Smooth muscle cell of the pulmonary artery (primary cell): ENCODE measurements around the gene NDUFAF3. TPM values are rescaled to one million over a fixed set of nuclear protein-coding genes. Genes with fewer than 3 reads are reported as not detected.

Experiments
- total RNA-seq: library from RNA; depleted of rRNA; stranded (reverse); fragments of >200 nt; gene quantifications from 2 replicates; pipeline ENCODE4 v1.2.3, GENCODE V29; 2014

The NDUFAF3 gene, protein sequence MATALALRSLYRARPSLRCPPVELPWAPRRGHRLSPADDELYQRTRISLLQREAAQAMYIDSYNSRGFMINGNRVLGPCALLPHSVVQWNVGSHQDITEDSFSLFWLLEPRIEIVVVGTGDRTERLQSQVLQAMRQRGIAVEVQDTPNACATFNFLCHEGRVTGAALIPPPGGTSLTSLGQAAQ
- total RNA-seq, result 86.3 and 95.6 TPM in 2 replicates

DNA sequence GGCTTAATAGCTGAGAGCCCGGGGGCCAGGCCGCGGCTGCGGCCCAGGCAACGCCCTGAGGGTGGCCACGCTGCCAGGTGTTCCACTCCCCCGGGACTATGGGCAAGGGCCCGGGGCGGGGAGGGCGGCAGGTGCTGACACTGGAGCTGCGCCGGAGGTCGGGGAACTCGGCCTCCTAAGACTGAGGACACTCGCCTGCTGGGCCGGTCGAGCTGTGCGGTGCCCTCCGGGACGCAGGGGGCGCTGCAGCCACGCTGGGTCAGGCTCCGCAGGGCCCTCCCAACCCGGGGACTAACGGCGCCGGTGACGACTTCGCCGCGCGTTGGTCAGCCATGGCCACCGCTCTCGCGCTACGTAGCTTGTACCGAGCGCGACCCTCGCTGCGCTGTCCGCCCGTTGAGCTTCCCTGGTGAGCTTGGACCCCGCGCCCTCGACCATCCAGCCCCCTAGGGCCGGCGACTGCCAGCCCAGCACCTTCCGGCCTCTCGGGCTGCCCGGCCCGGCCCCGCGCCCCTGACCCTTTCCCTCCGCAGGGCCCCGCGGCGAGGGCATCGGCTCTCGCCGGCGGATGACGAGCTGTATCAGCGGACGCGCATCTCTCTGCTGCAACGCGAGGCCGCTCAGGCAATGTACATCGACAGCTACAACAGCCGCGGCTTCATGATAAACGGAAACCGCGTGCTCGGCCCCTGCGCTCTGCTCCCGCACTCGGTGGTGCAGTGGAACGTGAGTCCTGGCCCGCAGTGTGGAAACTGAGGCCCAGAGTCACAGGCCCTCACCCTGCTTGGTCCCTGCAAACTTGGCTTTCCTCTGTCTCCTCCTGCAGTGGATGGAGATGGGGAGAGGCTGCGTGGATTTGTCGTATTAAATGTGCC is at the start of gene NDUFAF3:
TSS of gene NDUFAF3 (plus strand) at position 309 of the 875 bp plus-strand sequence. CDS start at position 333, 24 bp downstream.

DNA sequence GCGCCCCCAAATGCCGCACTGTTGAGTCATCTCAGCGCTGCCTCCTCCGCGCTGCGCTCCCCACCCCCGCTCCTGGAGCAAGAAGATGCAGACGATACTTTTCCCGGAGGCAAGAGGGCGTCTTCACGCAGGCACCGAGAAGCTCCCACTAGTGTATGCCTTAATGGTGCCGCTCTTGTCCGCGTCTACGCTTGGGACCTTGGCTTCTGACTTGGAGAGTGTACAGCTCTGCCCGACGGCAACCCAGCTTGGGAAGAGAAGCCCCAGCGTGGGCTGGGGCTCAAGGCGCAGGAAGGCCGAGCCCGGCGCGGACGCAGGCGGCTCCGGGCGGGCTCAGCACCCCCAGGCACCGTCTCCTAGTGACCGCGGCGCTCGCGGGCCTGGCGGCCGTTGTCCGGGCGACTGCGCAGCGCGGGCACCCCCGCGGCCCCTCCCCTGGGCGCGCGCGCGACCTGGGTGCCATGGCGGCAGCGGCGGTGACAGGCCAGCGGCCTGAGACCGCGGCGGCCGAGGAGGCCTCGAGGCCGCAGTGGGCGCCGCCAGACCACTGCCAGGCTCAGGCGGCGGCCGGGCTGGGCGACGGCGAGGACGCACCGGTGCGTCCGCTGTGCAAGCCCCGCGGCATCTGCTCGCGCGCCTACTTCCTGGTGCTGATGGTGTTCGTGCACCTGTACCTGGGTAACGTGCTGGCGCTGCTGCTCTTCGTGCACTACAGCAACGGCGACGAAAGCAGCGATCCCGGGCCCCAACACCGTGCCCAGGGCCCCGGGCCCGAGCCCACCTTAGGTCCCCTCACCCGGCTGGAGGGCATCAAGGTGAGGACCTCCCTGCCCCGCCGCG is 31.9 kb upstream of the NDUFAF3 start, which contains the start of gene P4HTM:
TSS of gene P4HTM (plus strand) at position 446 of the 840 bp plus-strand sequence. CDS start at position 462, 16 bp downstream.

DNA sequence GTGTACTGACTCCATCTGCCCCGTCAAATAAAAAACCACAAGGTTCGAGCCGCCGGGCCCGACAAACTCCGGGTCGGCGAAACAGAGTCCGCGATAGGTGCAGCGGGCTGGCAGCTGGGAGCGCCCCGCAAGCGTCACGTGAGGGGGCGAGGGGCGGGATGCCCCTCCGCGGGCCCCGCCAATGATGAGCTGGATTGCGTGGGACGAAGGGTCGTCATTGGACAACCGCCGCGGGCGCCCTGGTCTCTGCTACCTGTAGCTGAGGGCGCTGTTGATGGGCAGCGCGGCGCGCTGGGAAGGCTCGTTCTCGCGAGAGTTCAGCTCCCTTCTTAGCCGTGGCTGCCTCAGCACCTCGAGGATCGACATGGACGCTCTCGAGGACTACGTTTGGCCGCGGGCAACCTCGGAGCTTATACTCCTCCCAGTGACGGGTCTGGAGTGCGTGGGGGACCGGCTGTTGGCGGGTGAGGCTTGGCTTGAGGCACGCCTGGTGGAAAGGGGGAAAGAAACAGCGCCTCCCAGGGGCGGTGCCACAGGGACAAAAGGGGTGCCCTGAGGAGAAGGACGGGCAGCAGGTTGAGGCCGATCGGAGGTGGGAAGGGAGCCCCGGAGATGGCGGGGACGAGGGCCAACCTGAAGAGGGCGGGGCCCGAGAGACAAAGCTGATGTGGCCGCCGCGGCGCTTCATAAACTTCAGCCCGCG is 14.7 kb upstream of the NDUFAF3 start, which contains the start of gene WDR6:
TSS of gene WDR6 (plus strand) at position 324 of the 703 bp plus-strand sequence. CDS start at position 365, 41 bp downstream.

DNA sequence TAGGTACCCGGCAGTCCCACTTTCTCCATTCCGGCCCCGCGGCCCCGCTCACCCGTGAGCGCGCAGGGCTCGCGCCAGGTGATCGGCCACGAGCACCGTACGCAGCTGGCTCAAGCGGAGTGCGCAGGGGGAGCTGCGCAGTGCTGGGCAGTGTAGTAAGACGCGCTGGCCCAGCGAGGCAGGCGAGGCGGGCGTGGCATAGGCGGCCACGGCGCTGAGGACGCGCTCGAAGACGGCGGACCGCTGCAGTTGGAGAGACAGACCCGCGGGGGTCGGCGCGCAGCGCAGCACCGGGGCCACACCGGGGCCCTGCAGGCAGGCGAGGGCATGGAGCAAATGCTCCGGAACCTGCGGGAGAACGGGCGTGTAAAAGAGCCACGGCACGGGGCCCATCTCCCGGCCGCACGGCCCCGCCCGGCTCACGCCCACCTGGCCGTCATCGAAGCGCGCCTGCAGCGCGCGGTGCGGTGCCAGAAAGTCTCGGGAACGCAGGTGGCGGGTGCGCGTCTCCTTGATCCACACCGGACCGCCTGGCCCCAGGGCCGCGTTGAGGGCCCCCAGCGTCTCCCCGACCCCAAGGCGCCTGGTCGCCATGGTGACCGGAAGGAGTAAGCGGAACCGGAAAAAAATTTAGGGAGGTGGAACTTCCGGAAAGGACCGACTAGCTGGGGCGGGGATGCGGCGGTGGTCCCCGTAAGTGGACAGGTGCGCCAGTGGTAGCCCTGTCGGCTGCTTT is 3.8 kb upstream of the NDUFAF3 start, which contains the start of gene DALRD3:
TSS of gene DALRD3 (minus strand) at position 610 of the 736 bp plus-strand sequence. CDS start at position 594, 16 bp downstream.

DNA sequence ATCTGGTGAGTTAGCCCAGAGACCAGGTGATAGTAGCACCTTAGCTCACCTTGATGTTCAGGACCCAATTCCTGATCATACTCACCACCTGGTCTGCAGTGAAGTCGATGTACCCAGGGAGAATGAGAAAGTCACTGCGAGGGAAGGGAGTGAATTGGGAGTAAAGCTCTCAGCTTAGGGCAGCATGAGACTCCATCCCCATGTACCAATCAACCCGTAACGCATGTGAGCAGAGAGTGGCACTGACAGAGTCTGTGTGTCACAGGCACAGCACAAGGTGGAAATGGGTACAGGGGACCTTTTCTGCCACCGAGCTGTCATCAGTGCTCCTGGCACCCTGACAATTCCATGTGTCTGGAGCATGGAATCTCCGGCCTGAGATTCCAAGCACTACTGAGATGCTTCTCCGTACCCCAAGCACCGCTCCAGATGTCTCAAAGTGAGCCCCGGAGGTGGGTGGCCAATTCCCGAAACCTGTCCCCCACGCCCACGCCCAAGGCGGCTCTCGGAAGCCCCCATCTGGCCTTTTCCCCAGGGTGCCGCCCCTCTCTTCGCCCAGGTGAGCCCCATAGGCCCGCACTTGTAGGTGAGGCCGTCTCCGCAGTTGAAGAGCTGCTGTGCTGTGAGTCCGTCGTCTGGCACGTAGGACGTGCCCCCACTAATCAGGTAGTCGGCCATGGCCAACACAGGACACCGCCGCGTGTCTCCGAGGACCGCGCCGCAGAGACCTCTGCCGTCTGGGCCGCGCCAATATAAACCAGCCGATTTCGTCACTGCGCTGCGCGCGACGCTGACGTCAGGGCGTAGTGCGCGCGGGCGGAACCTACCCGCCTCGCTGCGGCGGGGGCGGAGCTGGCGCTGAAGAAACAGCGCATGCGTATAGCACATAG is 7.0 kb downstream of the NDUFAF3 start, which contains the start of gene IMPDH2:
TSS of gene IMPDH2 (minus strand) at position 726 of the 890 bp plus-strand sequence. CDS start at position 678, 48 bp downstream.

Other genes starting within 250 kb of the NDUFAF3 start
- gene PRKAR2A, start 174.2 kb upstream of the NDUFAF3 start, total RNA-seq, result 35.2 and 36.6 TPM in 2 replicates
- 15.4 and 15.5 TPM in 2 replicates for gene SLC25A20, start 123.2 kb upstream of the NDUFAF3 start, total RNA-seq
- 68.4 and 71.4 TPM in 2 replicates for gene ARIH2, start 103.3 kb upstream of the NDUFAF3 start, total RNA-seq
- 55.4 and 56.2 TPM in 2 replicates for gene P4HTM, start 31.9 kb upstream of the NDUFAF3 start, total RNA-seq
- gene WDR6, start 14.7 kb upstream of the NDUFAF3 start, total RNA-seq, result 86.2 and 121 TPM in 2 replicates
- gene DALRD3, start 3.5 kb upstream of the NDUFAF3 start, total RNA-seq, result 46.7 and 47.7 TPM in 2 replicates
- gene IMPDH2, start 7.3 kb downstream of the NDUFAF3 start, total RNA-seq, result 262 and 284 TPM in 2 replicates
- 47.9 and 58.1 TPM in 2 replicates for gene QRICH1, start 72.0 kb downstream of the NDUFAF3 start, total RNA-seq
- 224 and 239 TPM in 2 replicates for gene QARS1, start 82.6 kb downstream of the NDUFAF3 start, total RNA-seq
- 57.9 and 59.6 TPM in 2 replicates for gene USP19, start 98.7 kb downstream of the NDUFAF3 start, total RNA-seq
- gene LAMB2, start 110.9 kb downstream of the NDUFAF3 start, total RNA-seq, result 2,135 and 2,279 TPM in 2 replicates
- gene CCDC71, start 144.2 kb downstream of the NDUFAF3 start, total RNA-seq, result 14.1 and 18.4 TPM in 2 replicates
- 26.8 and 31.7 TPM in 2 replicates for gene KLHDC8B, start 149.5 kb downstream of the NDUFAF3 start, total RNA-seq